Erythroblast (primary cell): ENCODE results near the gene HPX.

Experiments used
- GATA1 ChIP-seq: IDR thresholded peaks from 2 replicates; pipeline ENCODE4 v1.6.1; 2011; ENCODE audit warnings: low read depth, mild to moderate bottlenecking, control low read depth, low read length, moderate library complexity
- POLR2A ChIP-seq: IDR thresholded peaks from 2 replicates; pipeline ENCODE4 v1.6.1; 2011; ENCODE audit warnings: mild to moderate bottlenecking, low read length

DNA sequence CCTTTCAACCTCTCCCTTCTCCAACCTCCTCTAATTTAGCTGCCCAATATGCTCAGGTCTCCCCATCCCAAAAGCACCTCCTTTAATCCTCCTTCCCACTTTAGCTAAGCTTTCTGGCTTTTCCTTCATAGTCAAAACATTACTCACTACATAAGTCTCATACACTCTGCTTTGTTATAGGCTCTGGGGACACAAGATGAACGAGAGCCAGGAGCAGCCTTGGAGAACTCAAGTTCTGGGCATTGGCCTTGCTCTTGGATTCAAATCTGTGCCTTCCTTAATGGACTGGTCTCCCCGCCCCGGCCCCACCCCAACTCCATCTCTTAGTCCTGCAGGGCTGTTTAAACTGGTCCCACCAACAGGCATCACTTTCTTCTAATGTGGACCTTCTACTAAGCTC lies 11.4 kb upstream of the HPX start:
- TF ChIP-seq POLR2A (no peak), GATA1 (no peak)
